Transverse colon (tissue), 3 donors: ENCODE data around the gene G6PC1.

ENCODE experiments used
- CTCF ChIP-seq, 5 experiments: fragments of 200-600 bp in 3 of 5; fragments of 450-650 bp in 2 of 5; sonication (generic) in 3 of 5; IDR thresholded peaks; 1 replicate in 2 of 5; 2 replicates in 3 of 5; pipeline ENCODE4 v1.5.1; 2016 to 2017; ENCODE audit warnings: antibody characterized with exemption in 5 of 5, inconsistent platforms in 3 of 5, mild to moderate bottlenecking in 2 of 5, moderate library complexity in 1 of 5
- POLR2A ChIP-seq: fragments of 450-650 bp; IDR thresholded peaks from one replicate; pipeline ENCODE4 v1.6.1; 2016; ENCODE audit warnings: antibody characterized with exemption, mild to moderate bottlenecking, moderate library complexity

GRCh38 chr17:42877037-42877436 lies 23.6 kb upstream of the G6PC1 start:
- TF ChIP-seq CTCF (IDR thresholded peaks at IDR 0.05) (no peak), POLR2A (no peak)
